Activated CD4-positive, CD25-positive, alpha-beta regulatory T cell treated with anti-CD3 and anti-CD28 coated beads, Interleukin-2, amount 50 U/mL, for 24 hours (primary cell): ENCODE results near the gene AADACL4.
A peak's percentile ranks its signal among the peaks of the same experiment; 100 is the strongest.
"Not testable (repeated sequence)": the region's sequence is repeated elsewhere in the genome, so short reads cannot be mapped to it uniquely, and the experiment has no call there.

Source experiments
- ATAC-seq, 2 donors: fragments of 150-1000 bp; cut with Tn5 transposase; one replicate each; pipeline ENCODE4 v1.10.0; 2021; ENCODE audit warnings: mild to moderate bottlenecking in 1 of 2, moderate library complexity in 1 of 2

AADACL4 gene

GRCh38 chr1:12658531-12659453 is 14.9 kb downstream of the AADACL4 start:
- ATAC-seq = peak; percentile 68 to 75

- ATAC-seq = no peak
Observed at GRCh38 chr1:12661606-12662219, 17.8 kb downstream of the AADACL4 start.

GRCh38 chr1:12662556-12662955 is 18.7 kb downstream of the AADACL4 start:
- ATAC-seq = no peak

- no peak for ATAC-seq
Observed at GRCh38 chr1:12665511-12665910, 21.6 kb downstream of the AADACL4 start.

GRCh38 chr1:12666141-12666735 is 22.4 kb downstream of the AADACL4 start:
- no peak for ATAC-seq

- no peak for ATAC-seq
Observed at GRCh38 chr1:12669529-12670068, 25.7 kb downstream of the AADACL4 start.

- no peak for ATAC-seq
Observed at GRCh38 chr1:12674358-12674757, 30.5 kb downstream of the AADACL4 start.

- ATAC-seq = not testable (repeated sequence)
Observed at GRCh38 chr1:12676122-12676521, 32.2 kb downstream of the AADACL4 start.

- no peak for ATAC-seq
Observed at GRCh38 chr1:12677565-12677964, 33.7 kb downstream of the AADACL4 start.

- ATAC-seq = no peak
Observed at GRCh38 chr1:12678350-12678749, 34.5 kb downstream of the AADACL4 start.

GRCh38 chr1:12678820-12679219 is 34.9 kb downstream of the AADACL4 start:
- no peak for ATAC-seq

- no peak for ATAC-seq
Observed at GRCh38 chr1:12690156-12690555, 46.3 kb downstream of the AADACL4 start.

GRCh38 chr1:12692967-12693782 is 49.3 kb downstream of the AADACL4 start:
- ATAC-seq = no peak

- ATAC-seq = no peak
Observed at GRCh38 chr1:12696658-12697057, 52.8 kb downstream of the AADACL4 start.

GRCh38 chr1:12697397-12697796 is 53.5 kb downstream of the AADACL4 start:
- ATAC-seq = no peak

GRCh38 chr1:12703821-12704451 is 60.1 kb downstream of the AADACL4 start:
- no peak for ATAC-seq

GRCh38 chr1:12706061-12706460 is 62.2 kb downstream of the AADACL4 start:
- ATAC-seq = no peak

- ATAC-seq = no peak
Observed at GRCh38 chr1:12708396-12709090, 64.7 kb downstream of the AADACL4 start.

- no peak for ATAC-seq
Observed at GRCh38 chr1:12709091-12709491, 65.2 kb downstream of the AADACL4 start.

- no peak for ATAC-seq
Observed at GRCh38 chr1:12709696-12710095, 65.8 kb downstream of the AADACL4 start.

- no peak for ATAC-seq
Observed at GRCh38 chr1:12711536-12711935, 67.7 kb downstream of the AADACL4 start.
